NCI-H187 treated with DMSO at 0.1 percent for 48 hours (cell line): Measurements from ENCODE around the gene DYNLL2.
"Not testable (repeated sequence)": the region's sequence is repeated elsewhere in the genome, so short reads cannot be mapped to it uniquely, and the experiment has no call there.

ENCODE experiments used
- DNase-seq: peaks from one replicate; lab custom pipeline; 2025; lab: John Stamatoyannopoulos, UW

The DYNLL2 gene

DNA sequence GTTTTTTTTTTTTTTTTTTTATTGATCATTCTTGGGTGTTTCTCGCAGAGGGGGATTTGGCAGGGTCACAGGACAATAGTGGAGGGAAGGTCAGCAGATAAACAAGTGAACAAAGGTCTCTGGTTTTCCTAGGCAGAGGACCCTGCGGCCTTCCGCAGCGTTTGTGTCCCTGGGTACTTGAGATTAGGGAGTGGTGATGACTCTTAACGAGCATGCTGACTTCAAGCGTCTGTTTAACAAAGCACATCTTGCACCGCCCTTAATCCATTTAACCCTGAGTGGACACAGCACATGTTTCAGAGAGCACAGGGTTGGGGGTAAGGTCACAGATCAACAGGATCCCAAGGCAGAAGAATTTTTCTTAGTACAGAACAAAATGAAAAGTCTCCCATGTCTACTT lies 10.0 kb upstream of the DYNLL2 start:
- DNase-seq, result not testable (repeated sequence)

DNA sequence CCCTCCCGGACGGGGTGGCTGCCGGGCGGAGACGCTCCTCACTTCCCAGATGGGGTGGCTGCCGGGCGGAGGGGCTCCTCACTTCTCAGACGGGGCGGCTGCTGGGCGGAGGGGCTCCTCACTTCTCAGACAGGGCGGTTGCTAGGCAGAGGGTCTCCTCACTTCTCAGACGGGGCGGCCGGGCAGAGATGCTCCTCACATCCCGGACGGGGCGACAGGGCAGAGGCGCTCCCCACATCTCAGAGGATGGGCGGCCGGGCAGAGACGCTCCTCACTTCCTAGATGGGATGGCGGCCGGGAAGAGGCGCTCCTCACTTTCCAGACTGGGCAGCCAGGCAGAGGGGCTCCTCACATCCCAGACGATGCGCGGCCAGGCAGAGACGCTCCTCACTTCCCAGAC lies 8.8 kb upstream of the DYNLL2 start:
- DNase-seq, result not testable (repeated sequence)

DNA sequence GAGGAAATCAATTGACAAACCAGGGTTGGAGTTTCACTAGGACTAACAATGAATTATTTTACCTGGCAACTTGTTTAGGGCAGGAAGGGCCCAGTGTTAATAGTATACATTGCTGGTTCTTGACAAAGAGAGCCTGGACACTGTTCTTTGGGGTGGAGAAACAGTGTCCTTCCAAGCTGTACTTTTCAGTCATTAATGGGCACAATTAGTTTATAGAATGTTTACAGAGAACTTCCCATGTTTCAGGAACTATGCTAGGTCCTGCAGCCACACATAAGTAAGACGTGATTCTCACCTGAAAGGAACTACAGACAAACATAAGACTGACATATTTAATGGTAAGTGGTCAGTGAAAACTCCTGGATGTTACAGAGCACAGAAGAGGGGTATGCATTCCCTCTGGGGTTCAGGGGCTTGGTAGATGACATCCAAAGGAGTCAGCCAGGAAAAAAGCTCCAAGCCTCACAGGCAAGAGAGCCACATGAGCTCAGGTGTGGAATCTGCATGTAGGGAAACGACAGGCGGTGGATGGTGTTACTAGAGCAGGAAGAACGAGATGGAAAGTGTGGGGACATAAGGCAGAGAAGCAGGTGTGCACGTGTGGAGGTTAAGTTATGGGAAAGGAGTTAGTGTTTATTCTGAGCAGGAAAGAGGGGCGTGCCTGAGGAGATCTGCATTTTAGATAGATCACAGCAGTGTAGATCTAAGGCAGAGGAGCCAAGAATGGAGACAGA lies 3.8 kb upstream of the DYNLL2 start:
- no peak for DNase-seq

DNA sequence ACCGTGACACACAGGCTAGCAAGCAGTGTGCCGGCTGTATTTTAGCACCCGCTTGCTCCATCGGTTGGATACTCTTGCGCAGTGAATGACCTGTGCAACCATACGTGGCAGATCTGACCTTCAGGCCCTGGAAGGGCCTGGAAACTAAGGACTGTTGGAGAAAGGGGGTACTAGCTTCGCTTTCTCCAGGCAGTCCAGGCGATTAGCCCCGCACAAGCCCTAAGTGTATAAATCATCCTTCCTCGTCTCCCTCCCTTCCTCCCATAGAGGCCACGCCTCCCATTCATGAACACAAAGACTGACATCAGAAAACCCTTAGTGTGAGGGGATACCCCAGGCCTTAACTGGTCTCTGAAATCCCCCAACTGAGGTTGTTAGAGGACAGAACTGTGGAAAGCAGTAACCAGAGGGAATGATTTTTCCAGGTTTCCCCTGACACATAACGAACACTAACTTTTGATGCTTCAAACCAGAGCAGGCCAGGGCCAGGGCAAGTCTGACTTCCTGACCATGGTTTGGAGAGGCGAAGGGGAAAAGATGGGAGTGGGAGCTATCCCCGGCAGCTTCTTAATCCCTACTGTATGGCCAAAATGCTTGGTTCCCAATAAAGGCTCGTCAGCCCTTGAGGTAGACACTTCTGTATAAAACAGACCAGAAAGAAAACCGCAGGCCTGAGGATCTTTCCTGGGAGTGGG lies 1.4 kb upstream of the DYNLL2 start:
- DNase-seq, result no peak

DNA sequence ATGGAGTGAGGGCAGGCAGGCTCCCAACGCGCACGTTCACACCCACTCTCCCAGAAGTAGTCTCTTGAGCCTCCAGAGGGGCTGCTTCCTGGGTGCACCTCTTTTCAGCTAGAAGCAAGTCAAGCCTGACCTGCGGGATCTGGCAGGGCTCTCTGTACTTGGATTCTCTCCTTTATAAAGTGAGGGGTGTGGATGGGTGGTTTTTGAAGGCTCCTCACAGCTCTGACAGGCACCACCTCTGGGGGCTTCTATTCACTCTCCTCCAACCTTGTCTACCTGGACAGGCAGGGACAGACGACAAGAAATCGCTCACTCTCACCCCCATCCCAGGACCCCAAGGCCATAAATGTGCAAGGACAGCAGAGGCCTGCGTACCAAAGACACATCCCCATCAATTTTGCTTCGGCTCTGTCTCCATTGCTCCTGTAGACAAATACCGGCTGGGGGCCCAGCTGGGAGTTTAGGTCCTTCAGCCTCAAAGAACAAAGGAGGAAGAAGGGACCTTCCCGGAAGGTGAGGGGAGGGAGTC lies 814 bp upstream of the DYNLL2 start:
- DNase-seq, result no peak

DNA sequence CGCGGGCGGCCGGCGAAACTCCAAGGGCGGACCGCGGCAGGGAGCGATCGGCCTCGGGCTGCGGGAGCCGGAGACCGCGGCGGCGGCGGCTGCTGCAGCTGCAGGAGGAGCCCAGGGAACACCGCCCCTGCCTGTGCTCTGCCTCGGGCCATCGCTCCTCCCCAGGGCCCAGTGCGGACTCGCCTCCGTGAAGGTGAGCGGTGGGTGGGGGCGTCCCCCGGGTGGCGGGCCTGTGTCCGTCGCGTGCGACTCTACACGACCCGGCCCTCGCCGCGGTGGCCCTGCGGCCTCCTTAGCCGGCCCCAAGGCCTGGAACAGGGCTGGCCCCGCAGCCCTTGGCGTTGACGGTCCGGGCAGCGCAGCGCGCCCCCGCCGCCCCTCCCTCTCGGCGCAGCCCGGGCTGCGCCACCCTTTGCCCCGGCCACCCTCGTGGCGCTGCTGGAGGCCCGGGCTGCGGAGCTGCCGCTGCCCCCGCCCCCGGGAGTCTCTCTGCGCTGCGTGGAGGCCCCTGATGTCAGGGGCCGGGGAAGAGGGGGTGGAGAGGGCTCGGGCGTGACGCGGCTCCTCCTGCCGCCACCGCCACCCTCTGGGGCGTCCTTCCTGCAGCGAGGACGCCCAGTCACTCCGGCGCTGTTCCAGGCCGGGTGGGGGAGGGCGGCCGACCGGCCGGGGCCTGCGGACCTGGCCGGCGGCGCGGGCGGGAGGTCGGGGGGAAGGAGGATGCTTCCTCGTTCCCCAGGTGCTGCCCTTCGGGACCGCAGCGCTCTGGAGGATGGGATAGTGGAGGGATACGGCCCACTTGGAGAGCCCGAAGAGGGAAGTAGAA lies 485 bp downstream of the DYNLL2 start:
- no peak for DNase-seq

DNA sequence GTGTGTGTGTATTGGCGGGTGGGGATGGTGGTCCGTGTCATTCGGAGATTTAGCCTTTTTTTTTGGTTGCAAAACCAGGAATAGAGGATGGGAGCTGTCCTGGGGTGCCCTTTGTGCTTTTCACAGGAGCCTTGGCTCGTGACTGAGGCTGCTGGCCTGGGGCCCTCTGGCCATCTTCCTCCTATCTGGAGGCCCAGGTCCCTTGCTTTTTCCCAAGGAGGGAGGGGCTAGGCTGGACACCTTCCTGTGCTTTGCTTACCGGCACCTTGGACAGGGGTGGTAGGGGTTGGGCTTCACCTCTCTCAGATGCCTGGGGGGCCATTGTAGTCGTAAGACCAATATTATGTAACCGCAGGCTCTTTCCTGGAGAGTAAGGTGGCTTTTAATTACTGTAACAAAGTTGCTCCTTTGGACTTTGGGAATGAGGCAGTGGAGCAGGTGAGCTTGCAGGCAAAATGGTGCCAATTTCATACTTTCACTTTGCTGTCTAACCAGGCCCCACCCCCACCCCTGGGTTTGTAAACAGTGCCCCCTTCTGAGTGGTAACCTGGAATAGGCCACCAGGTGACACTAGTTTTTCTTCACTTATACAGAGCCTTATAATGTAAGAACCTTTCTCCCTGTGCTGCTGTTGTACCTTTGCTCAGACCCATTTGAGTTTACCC lies 1.2 kb downstream of the DYNLL2 start:
- DNase-seq, result no peak

DNA sequence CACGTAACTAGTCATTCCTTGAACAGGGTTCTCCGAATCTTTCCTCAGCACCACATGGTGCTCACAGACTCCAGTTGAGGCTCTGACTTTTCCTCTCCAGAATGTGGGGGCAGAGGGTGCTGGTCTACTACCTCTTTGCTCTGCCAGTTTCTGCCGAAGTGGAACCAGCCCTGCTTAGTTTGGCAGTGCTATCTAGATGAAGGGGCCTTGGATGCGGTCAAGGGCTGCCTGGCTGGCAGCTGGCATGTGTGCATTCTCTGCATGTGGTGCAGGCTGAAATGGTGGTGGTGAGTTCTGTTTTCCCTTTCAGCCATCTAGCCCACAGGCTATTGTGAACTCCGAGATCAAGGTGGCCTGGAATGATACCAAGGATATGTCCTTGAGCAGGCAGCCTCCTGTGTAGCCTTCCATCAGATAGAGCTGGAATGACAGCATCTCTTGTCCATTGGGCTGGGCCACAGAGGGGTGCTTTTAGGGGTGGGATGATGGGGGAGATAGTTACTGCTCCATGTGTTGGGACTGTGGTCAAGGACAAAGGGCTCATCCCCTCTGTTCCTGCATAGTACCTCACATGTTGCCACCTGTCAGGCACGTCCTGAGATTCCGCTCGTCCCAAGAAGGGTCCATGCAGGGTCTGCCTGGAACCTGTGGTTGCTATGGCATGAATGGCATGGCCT lies 2.0 kb downstream of the DYNLL2 start:
- DNase-seq, result no peak

DNA sequence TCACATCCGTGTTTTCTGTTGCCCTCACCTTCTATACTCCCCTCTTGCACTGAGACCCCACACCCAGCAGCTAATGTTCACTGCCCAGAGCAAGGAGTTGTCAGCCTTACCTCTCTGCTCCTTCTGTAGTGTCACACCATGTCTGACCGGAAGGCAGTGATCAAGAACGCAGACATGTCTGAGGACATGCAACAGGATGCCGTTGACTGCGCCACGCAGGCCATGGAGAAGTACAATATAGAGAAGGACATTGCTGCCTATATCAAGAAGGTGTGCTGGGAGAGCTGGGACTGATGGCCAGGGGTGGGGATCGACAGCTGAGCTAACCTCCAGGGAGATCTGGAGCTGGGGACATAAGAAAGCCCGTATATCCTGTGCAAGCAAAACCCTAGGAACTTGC lies 3.7 kb downstream of the DYNLL2 start:
- DNase-seq, result no peak

DNA sequence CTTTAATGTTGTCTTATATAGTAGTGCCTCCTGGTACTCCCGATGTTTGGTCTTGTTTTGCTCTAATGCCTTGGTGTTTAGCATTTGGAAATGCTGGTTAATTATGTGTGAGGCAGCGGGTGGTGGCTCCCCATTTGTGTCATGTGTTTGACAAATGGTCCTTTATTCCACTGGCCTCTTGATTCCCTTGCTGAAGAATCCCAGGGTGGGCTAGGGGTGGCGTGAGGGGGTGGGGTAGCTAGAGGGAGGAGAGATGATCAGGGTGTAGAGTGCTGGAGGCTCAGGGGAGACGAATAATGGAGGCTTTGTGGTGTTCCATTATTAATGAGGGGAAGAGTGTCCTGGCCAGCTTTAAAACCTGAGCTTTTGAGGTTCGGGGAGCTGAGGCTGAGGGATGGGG lies 5.4 kb downstream of the DYNLL2 start:
- no peak for DNase-seq

DNA sequence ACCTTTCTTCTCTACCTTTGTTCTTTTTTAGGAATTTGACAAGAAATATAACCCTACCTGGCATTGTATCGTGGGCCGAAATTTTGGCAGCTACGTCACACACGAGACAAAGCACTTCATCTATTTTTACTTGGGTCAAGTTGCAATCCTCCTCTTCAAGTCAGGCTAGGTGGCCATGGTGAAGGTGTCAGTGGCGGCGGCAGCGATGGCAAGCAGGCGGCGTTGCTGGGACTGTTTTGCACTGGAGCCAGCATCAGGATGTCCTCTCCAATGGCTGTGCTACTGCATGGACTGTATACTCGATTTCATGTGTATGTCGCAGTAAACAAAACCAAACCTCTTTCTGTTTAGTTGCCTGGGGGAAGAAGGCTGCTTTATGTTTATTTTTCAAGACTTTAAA lies 5.9 kb downstream of the DYNLL2 start:
- no peak for DNase-seq

DNA sequence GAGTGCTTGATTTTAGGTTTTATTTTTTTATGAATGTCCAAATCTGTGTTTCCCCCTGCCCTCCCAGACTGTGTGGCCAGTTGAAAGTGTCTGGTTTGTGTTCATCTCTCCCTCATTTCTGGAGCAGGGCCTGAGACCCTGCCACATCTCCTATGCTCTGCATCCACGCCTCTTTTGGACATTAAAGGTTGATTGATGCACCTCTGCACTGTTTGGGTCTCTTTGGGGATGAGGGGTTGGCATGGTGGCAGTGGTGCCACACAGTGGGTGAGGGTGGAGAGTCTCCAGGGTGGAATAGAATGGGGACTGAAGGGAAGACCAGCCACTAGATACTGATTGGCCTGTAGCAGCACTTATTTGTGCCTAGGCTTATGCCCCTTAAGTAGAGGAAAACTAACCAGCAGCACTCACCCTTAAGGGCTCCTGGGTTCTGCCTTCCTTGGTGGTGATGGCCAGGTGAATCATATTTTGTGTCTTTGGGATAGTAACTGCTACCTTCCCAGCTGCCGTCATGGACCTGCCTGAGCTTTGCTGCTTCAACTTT lies 7.9 kb downstream of the DYNLL2 start:
- no peak for DNase-seq

DNA sequence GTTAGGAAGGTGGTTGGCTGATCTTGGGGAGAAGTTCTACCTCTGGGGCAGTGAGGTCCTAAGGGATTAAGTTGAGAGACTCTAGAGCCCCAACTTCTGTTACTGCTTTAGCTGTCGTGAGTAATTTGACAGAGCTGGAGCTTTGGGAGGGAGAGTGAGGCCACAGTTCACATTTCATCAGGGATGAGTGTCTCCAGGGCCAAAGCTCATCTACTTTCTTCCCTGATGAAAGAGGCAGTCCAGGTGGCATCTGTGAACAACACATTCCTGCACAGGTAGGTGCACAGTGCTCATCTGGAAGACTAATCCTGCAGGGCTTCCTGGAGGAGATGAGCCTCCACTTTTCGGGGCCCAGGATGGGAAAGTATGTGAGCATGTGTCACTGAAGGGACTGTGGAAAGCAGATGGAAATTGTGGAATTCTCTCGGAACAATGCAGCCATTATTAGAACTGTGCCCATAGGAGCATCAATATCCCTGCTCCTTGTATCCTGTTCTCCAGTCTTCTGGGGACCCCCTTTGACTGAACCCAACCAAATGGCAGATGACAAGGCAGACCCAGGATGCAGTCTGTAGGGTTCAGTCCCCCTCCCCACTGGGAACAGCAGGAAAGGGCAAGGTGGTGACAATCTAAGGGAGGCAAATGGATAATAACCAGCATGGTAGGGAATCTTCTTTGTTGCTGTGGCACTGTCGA lies 9.0 kb downstream of the DYNLL2 start:
- no peak for DNase-seq

DNA sequence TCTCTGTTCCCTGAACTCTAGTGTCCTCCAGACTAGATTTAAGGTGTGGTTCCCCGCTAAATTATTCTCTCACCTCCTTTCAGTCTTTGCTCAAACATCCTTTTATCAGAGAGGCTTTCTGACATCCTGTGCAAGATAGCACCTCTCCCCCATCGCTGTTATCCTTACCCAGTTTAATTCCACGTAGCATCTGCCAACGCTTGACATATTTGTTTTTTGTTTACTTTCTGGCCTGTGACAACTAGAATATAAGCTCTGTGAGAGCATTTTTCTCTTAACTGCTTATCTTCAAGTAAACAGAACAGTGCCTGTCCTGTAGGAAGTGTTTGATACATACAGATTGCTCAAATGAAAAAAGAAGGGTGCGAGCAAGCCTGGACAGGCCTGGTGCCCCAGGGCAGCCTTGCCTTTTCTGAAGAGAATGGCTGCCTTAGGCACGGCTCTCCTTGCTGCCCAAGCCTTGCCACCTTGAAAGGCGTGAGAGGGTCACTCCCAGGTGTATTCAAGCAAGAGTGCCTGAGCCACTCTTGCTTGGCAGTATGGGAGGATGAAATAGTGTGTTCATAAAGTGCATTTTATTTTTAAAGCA lies 9.7 kb downstream of the DYNLL2 start:
- DNase-seq, result no peak

DNA sequence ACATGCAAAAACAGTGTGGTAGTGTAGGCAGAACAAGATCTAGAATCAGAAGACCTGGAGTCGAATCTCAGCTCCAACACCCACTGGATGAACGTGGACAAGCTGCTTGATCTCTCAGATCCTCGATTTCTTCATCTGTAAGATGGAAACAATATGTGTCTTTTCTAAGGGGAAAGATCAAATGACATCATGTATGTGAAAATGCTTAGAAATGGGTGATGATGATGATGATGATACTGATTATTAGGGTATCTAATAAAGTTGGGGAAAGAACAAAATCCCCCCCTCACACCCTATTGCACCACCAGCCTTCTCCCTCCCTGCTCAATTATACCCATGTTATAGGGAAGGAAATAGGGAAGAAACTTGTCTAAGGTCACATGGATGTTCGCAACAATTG lies 10.9 kb downstream of the DYNLL2 start:
- no peak for DNase-seq

DNA sequence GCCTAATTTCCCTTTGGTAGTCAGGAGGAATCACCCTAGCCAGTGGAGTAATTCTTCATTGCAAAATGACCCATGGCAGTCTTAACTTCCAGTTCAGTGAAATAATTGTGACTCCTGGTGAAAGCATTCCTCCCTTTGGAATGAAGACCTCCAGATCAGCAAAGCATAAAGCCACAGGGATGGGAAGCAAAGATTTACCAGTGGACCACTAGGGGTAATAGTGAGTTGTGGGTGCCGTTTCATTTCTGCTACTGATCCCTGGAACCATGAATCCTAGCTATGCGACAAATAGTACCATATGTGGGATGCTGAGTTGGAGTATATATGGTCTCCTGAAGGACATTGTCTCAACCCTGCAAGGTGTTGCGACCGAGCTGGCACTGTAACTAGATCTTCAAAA lies 13.7 kb downstream of the DYNLL2 start:
- no peak for DNase-seq

DNA sequence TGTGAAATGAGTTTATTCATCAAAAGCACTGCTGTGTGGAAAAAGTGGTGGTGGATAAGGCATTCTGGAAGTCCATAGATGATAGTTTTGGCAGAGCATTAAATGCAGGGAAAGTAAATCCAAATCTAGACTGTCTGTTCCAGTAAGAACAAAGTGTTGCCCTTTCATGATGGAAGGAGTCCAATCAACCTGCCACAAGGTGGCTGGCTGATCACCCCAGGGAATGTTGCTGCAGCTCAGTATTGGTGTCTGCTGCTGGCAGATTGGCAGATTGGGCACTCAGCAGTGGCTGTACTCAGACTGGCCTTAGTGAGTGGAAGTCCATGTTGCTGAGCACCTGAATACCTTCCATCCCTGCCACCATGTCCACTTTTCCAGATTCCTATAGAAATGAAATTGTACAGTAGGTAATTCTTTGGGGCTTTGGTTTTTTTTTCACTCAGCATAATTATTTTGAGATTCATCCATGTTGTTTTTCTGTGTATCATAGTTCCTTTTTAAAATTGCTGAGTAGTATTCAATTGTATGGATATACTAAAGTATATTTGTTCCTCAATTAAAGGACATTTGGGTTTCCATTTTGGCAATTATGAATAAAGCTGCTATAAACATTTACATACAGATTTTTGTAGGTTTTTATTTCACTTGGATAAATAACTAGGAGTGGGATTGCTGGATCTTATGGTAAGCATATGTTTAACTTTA lies 14.3 kb downstream of the DYNLL2 start:
- no peak for DNase-seq

DNA sequence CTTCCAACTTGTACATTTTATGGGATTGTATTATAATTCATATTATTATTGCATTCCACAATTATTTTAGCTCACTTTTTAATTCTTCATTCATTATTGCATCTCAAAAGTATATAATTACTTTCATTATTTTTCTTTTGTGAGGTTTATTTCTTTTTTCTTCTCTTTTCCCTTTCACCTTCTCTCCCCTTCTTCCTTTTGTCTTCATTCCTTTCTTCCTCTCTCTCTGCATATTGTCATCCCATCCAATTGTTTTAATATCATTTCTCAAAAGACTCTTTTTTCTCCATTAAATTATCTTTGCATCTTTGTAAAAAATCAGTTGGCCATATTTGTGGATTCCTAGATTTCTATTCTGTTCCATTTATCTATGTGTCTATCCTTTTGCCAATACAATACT lies 17.3 kb downstream of the DYNLL2 start:
- DNase-seq, result no peak

DNA sequence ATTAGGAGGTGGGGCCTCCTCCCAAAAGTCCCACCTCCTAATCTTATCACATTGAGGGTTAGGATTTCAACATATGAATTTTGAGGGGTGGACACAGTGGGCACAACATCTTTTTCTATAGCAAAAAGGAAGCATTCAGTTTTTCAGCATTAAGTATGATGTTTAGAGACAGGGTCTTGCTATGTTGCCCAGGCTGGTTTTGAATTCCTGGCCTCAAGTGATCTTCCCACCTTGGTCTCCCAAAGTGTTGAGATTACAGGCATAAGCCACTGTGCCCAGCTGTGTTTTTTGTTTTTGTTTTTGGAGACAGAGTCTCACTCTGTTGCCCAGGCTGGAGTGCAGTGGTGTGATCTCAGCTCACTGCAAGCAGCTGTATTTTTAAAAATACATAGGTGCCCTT lies 18.7 kb downstream of the DYNLL2 start:
- not testable (repeated sequence) for DNase-seq

DNA sequence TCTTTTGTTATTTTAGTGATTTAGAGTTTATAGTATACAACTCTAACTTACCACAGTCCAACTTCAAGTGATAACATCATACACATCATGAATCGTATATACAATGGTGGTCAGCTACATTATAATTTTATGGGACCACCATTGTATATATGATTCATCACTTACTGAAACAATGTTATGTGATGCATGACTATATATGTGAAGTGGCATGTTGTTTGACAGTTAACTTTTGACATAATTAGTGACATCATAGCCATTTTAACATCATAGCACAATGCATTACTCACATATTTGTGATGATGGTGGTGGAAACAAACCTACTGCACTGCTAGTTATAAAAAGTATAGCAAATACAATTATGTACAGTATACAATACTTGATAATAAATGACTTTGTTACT lies 21.9 kb downstream of the DYNLL2 start:
- DNase-seq, result no peak
